Mucosa of stomach (tissue), 1 donor: ENCODE measurements around the gene SMAD4.

Source experiments
- H3K27me3 ChIP-seq: one replicate; pipeline ENCODE4 v1.7.0; 2013; ENCODE audit warnings: mild to moderate bottlenecking, low read length; ENCODE audit not compliant: control insufficient read depth, insufficient read depth
- H3K36me3 ChIP-seq: one replicate; pipeline ENCODE4 v1.7.0; 2013; ENCODE audit warnings: low read length; ENCODE audit not compliant: control insufficient read depth, insufficient read depth
- H3K4me1 ChIP-seq: one replicate; pipeline ENCODE4 v1.7.0; 2013; ENCODE audit warnings: mild to moderate bottlenecking, low read length; ENCODE audit not compliant: control insufficient read depth, insufficient read depth
- H3K4me3 ChIP-seq: one replicate; pipeline ENCODE4 v1.7.0; 2013; ENCODE audit warnings: low read length
- H3K9ac ChIP-seq: one replicate; pipeline ENCODE4 v1.7.0; 2013; ENCODE audit warnings: mild to moderate bottlenecking, low read length, moderate library complexity
- H3K9me3 ChIP-seq: one replicate; pipeline ENCODE4 v1.7.0; 2013; ENCODE audit warnings: mild to moderate bottlenecking, low read length, moderate library complexity; ENCODE audit not compliant: control insufficient read depth
- donor health status: Pancreatic carcinoma.

SMAD4 gene

DNA sequence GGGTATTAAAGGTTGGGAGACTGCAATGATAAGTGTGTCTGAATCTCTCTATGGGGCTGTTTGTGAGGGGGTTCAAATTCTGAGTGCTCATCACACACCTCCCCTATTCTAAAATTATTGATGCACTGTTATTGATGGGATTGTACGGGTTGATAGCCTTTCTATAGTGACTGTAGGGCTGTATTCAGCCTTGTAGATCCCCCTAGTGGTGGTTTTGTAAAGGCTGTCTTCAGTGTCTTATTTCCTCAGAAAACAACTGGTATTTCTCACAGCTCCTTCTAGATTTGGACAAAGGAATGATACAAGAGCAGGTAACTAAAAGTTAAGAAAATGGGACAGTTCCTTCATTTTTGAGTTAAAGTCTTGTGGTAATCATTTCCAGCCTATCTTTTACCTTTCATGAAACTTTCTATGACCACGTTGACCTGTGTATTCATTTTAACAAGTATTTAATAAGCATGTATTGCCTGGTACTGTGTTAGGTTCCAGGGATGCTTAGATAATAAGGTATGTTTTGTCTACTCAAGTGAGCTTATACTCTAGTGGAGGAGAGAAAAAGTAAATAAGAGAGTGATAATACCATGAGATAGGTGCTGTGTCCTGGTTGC, 21.2 kb downstream of the SMAD4 start:
- H3K4me1 ChIP-seq: no peaks in the 10 kb centered on the region
- no peaks in the 10 kb centered on the region for H3K36me3 ChIP-seq
- no peak overlapping the region for H3K4me3 ChIP-seq
- H3K27me3 ChIP-seq: no peaks in the 10 kb centered on the region
- no peak overlapping the region for H3K9ac ChIP-seq
- H3K9me3 ChIP-seq: no peaks in the 10 kb centered on the region

DNA sequence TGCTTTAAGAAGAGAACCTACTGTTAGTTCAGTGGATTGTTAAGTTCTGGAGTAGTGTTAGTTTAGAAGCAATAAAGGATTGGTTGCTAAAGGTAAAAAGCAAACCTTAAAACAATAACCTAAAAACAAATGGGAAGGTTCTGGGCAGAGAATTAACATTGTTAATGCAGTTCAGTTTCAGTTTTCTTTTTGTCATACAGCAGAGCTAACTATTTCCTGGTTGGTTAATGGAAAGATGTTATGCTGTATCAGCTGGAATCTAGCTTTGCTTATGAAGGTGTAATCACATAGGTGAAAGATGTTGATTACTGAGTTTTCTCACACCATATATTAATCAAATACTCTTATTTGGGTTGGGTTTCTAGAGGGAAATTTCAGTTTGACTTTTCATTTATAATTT, 23.8 kb downstream of the SMAD4 start:
- Histone ChIP-seq H3K4me3 (no peak overlapping the region), H3K4me1 (no peaks in the 10 kb centered on the region), H3K36me3 (no peaks in the 10 kb centered on the region), H3K27me3 (no peaks in the 10 kb centered on the region), H3K9ac (peak overlapping the region; percentile 26), H3K9me3 (no peaks in the 10 kb centered on the region)

DNA sequence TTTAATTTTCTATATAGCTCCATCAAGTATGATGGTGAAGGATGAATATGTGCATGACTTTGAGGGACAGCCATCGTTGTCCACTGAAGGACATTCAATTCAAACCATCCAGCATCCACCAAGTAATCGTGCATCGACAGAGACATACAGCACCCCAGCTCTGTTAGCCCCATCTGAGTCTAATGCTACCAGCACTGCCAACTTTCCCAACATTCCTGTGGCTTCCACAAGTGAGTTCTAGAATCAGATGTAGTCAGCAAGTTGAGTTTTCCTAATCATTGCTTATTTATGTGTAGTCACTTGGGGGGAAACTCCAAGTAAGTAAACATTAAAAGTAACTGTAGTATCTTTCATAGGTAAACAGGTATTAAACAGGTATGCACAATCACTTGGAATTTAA, 24.8 kb downstream of the SMAD4 start:
- H3K36me3 ChIP-seq: peaks cover 1% of the 10 kb centered on the region
- no peak overlapping the region for H3K4me3 ChIP-seq

DNA sequence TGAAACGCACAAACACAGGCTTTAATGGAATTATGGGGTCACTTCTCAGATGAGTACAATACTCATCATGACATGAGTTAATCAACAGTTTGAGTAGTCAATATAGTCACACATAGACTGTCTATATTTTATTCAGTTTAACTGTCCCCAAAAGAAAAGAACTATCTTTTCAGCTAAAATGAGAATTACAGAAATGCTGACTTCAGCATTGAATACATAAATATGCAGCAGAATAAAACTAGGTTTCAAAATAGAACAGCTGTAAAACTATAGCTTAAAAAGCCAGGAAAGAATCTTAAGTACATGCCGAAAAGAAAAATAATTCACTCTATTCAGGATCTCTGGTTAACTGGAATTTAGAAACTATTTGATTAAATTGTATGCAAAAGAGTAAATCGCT, 30.0 kb downstream of the SMAD4 start:
- Histone ChIP-seq H3K9me3 (no peaks in the 10 kb centered on the region), H3K4me1 (no peaks in the 10 kb centered on the region), H3K36me3 (peaks cover 5% of the 10 kb centered on the region), H3K9ac (no peak overlapping the region), H3K27me3 (no peaks in the 10 kb centered on the region), H3K4me3 (no peak overlapping the region)

More for the DNA sequence above, 24.8 kb downstream of the SMAD4 start:
- H3K9me3 ChIP-seq: no peaks in the 10 kb centered on the region
- no peaks in the 10 kb centered on the region for H3K4me1 ChIP-seq
- no peaks in the 10 kb centered on the region for H3K27me3 ChIP-seq
- H3K9ac ChIP-seq: no peak overlapping the region

DNA sequence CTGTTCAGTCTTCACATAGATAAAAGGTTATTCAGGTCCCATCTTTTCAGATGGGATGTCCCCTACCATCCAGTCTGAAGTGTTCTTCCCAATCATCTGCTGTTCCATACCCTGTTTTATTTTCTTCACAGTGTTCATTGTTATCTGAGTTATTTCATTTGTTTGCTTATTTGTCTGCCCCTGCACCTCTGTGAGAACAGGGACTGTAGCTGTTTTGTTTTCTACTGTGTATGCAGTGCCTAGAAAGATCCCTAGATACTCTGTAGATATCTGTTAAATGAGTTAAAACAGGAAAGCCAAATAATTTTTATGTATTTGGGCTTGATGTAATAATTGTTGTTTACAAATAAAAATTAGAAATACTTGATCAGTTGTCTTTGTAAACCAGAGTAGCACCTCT, 34.2 kb downstream of the SMAD4 start:
- Histone ChIP-seq H3K4me1 (no peaks in the 10 kb centered on the region), H3K4me3 (no peak overlapping the region), H3K9ac (no peak overlapping the region), H3K9me3 (no peaks in the 10 kb centered on the region), H3K27me3 (no peaks in the 10 kb centered on the region), H3K36me3 (peaks cover 5% of the 10 kb centered on the region)

DNA sequence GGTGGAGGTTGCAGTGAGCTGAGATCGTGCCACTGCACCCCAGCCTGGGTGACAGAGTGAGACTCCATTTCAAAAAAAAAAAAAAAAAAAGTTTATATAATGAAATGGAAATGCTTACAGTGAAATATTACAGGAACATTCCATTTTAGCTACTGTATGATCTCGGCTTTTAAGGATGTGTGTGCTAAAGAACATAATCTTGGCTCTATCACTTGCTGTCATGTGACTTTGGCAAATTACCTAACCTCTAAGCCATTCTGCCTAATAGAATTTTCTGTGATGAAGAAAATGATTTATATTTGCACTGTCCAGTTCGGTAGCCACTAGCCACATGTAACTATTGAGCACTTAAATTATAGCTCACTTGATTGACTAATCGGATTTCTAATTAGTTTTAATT, 36.3 kb downstream of the SMAD4 start:
- H3K9ac ChIP-seq: no peak overlapping the region
- H3K4me3 ChIP-seq: no peak overlapping the region
- H3K36me3 ChIP-seq: no peaks in the 10 kb centered on the region
- H3K4me1 ChIP-seq: no peaks in the 10 kb centered on the region
- no peaks in the 10 kb centered on the region for H3K9me3 ChIP-seq
- no peaks in the 10 kb centered on the region for H3K27me3 ChIP-seq

DNA sequence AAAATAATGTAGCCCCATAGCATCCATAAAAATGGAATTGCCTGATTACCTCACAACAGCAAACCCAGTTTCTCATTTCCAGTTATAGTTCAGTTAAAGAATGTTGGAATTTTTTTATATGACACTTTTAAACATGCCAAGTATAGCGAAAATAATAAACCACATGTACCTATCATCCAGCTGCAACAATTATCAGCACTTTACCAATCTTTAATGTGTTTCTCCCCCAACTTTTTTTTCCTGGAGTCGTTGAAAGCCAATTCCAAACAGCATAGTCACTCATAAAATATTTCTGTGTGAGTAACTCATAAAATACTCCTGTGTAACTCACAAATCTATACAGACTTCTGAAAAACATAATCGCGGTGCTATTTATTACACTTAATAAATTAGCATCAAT, 38.1 kb downstream of the SMAD4 start:
- no peak overlapping the region for H3K9ac ChIP-seq
- H3K36me3 ChIP-seq: no peaks in the 10 kb centered on the region
- no peak overlapping the region for H3K4me3 ChIP-seq

DNA sequence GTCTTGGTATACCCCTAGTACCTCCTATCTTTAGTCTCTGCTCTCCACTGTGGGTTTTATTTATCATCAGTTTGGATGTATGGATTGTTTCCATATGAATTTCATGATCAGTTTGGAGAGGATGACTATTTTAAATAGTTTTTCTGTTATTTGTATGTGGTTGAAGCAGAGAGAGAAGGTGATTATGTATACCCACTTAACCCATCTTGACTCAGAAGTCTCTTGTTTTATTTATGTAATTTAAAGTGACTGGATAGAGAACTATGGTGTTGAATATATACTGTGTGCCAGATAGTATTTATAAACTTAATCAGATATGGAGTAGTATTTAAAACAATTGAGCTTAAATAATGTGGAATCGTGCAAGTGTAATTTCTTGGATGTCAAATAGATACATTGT, 39.9 kb downstream of the SMAD4 start:
- Histone ChIP-seq H3K27me3 (no peaks in the 10 kb centered on the region), H3K4me3 (no peak overlapping the region), H3K4me1 (no peaks in the 10 kb centered on the region), H3K9me3 (no peaks in the 10 kb centered on the region), H3K36me3 (no peaks in the 10 kb centered on the region), H3K9ac (no peak overlapping the region)

More for the DNA sequence above, 38.1 kb downstream of the SMAD4 start:
- Histone ChIP-seq H3K9me3 (no peaks in the 10 kb centered on the region), H3K27me3 (no peaks in the 10 kb centered on the region), H3K4me1 (no peaks in the 10 kb centered on the region)

DNA sequence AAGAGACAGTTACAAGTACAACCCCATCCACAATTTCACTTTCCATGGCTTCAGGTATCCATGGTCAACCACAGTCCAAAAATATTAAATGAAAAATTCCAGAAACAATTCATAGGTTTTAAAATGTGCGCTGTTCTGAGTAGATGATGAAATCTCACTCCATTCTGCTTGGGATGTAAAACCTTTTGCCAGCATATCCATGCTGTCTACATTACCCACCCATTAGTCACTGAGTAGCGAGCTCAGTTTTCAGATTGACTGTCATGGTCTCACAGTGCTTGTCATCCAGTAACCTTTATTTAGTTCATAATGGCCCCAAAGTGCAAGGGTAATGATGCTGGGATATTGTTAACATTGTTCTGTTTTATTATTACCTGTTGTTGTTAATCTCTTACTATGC, 40.5 kb downstream of the SMAD4 start:
- Histone ChIP-seq H3K4me1 (no peaks in the 10 kb centered on the region), H3K9ac (no peak overlapping the region), H3K4me3 (no peak overlapping the region), H3K9me3 (no peaks in the 10 kb centered on the region), H3K36me3 (no peaks in the 10 kb centered on the region), H3K27me3 (no peaks in the 10 kb centered on the region)

DNA sequence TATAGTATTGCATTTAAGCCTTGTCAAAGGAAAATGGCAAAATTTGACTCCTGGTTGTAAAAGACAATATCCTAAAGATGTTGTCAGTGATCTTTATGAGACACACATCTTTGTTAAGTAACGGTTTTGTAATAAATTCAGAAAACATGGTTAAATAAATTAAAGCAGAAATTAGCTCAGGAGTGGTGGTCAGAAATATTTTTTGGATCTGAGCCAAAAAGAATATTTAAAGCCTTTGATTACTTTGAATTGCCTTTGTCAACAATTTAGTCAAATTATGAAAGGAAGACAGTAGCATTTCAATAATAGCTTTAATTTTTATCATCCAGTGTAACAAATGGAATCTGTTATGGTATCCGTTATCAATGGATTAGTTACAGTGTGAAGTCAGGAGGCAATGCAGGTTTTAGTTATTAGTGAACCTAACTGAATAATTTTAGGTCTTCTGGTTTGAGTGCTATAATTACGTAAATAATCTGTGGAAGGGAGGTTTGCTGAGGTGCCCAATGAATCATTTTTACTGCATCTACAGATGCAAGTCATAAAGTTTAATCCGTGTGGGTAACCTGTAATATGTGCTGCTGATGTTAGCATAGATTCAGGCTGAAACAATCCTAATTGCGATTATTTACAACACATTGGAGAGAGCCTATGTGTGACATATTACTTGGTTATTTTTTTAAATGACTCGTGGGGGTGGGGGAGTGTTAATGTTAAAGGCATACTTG, 42.7 kb downstream of the SMAD4 start:
- no peak overlapping the region for H3K4me3 ChIP-seq
- H3K4me1 ChIP-seq: no peaks in the 10 kb centered on the region
- H3K9ac ChIP-seq: no peak overlapping the region
- H3K27me3 ChIP-seq: no peaks in the 10 kb centered on the region
- H3K36me3 ChIP-seq: peaks cover 3% of the 10 kb centered on the region
- no peaks in the 10 kb centered on the region for H3K9me3 ChIP-seq

DNA sequence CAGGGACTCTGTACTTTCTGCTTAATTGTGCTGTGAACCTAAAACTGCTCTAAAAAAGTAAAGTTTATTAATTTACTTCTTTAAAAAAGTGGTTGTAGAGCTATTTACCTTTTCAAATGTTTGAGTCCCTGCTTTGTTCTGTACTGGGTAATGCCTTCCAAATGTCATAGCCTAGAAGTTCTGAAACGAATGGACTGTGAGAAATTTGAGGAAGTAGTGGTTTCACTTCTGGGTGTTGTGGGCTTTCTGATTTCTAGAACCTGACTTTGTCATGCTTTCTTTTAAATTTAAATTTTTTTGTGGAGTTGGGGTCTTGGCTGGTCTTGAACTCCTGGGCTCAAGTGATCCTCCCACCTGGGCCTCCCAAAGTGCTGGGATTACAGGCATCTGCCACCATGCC, 44.6 kb downstream of the SMAD4 start:
- Histone ChIP-seq H3K27me3 (no peaks in the 10 kb centered on the region), H3K4me1 (no peaks in the 10 kb centered on the region), H3K9me3 (no peaks in the 10 kb centered on the region), H3K36me3 (peaks cover 7% of the 10 kb centered on the region), H3K4me3 (no peak overlapping the region), H3K9ac (no peak overlapping the region)

DNA sequence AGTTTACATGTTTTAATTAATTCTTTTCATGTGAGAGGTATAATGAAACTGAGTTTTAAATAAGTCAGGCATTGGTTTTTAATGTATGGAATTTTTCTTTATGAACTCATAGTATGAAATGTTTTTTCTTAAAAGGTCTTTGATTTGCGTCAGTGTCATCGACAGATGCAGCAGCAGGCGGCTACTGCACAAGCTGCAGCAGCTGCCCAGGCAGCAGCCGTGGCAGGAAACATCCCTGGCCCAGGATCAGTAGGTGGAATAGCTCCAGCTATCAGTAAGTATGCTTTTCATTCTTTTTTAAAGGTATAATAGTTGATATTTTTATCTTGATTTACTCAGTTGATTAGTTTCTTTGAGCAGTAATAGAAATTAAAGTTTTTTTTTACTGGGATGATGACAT, 46.5 kb downstream of the SMAD4 start:
- Histone ChIP-seq H3K4me3 (no peak overlapping the region), H3K9me3 (no peaks in the 10 kb centered on the region), H3K27me3 (no peaks in the 10 kb centered on the region), H3K36me3 (peaks cover 7% of the 10 kb centered on the region), H3K9ac (no peak overlapping the region), H3K4me1 (no peaks in the 10 kb centered on the region)
